DND-41 (cell line): Measurements from ENCODE around the gene CPLANE2.

Experiments used
- EZH2 ChIP-seq: IDR thresholded peaks from 3 replicates; pipeline ENCODE4 v1.6.1; 2012; ENCODE audit warnings: borderline replicate concordance, low read depth, mild to moderate bottlenecking, moderate library complexity, low read length, inconsistent platforms; ENCODE audit not compliant: severe bottlenecking
- TF ChIP-seq, protein P1 (sequence below): IDR thresholded peaks from 2 replicates; pipeline ENCODE4 v1.5.1; 2012; ENCODE audit warnings: borderline replicate concordance, low read length, moderate library complexity, mild to moderate bottlenecking; ENCODE audit not compliant: poor library complexity, severe bottlenecking; ENCODE audit errors: extremely low read depth

DNA sequence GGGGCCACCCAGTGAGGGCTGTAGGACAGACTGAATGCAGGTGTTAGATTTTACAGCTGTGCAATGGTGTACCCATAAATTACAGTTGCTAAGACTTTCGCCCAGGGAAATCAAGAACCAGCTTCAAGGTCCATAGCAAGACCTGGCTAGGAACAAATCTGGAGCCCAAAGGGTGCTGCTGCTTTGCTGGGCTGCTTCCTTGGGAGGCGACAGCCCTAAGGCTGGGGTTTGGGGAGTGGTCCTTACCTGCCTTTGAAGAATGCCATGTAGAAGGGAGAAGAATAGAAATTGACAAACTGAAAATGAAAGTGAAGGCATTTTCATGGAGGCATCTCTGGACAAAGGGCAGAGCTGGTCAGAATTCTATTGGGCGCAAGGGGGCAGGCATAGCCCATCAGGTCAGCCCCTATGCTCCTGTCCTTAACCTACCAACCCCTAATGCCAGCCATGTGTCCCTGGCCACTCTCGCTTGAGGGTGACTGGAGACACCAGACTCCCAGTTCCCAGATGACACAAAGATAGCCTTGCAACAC lies 16.9 kb downstream of the CPLANE2 start:
- TF ChIP-seq, protein P1, sequence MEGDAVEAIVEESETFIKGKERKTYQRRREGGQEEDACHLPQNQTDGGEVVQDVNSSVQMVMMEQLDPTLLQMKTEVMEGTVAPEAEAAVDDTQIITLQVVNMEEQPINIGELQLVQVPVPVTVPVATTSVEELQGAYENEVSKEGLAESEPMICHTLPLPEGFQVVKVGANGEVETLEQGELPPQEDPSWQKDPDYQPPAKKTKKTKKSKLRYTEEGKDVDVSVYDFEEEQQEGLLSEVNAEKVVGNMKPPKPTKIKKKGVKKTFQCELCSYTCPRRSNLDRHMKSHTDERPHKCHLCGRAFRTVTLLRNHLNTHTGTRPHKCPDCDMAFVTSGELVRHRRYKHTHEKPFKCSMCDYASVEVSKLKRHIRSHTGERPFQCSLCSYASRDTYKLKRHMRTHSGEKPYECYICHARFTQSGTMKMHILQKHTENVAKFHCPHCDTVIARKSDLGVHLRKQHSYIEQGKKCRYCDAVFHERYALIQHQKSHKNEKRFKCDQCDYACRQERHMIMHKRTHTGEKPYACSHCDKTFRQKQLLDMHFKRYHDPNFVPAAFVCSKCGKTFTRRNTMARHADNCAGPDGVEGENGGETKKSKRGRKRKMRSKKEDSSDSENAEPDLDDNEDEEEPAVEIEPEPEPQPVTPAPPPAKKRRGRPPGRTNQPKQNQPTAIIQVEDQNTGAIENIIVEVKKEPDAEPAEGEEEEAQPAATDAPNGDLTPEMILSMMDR, result no peak
- TF ChIP-seq EZH2, result no peak
